AG08395 (cell line): ENCODE measurements around the gene MCOLN2.

ENCODE experiments used
- DNase-seq: peaks from one replicate; pipeline ENCODE4 v3.0.0; 2012; ENCODE audit warnings: mixed read lengths, low spot score

Gene MCOLN2

GRCh38 chr1:84892705-84893618 is 104.0 kb downstream of the MCOLN2 start, which contains the start of gene LPAR3:
Gene LPAR3 (minus strand): TSS chr1:84893206. CDS start chr1:84866120, 27,086 bp downstream.
- DNase-seq, result peak; percentile 12

DNA sequence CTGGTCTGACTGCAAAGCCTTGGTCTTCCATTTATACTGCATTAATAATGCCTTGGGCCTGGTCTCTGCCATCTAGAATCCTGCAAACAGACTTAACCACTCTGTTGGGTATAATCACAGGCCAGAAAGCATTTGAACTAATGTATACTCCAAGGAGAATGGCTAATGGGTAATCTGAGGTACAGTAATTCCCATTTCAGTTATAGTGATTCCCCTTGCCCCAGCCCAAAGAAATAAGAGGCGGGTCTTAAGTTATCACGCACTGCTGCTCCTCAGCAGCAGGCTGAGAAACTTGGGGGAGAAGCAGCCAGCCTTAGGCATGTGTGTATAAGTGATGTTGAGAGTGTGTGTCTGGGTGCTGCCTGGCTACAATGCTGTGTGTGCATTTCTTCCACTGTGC is 106.3 kb downstream of the MCOLN2 start:
- no peak for DNase-seq

DNA sequence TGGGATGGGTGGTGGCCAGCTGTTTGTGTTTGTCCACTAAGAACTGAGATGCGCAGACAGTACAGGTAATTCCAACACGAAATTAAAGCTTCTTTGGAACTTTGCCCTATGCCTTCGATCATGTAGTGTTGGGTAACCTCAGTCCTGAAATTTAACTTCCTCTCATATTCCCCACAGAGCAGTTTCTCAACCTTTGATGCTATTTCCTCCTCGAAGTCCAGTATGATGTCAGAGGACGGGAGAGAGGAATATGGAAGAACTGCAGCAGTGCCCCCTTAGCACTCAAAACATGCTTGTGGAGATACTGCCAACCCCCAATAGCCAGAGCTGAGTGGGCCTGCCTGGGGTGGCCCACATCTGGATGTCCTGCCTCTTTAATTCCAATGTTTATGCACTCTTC is 107.5 kb downstream of the MCOLN2 start:
- DNase-seq, result no peak

DNA sequence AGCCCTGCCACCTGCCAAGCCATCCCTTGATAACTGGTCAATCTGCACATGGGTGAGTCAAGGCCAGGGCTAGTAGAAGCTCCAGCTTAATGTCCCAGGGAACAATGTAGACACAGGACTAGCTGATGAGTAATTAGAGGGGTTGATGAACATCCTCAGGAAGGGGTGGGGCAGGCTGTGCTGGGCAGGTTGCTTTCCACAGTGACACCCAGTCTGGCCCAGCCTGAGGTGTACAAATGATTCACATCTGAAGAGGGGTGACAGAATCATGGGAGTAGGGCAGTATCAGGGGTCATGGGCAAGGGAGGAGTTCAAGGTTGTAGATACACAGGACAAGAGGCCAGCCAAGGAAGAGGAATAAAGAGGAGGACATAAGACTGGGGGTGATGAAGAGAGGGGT is 108.2 kb downstream of the MCOLN2 start:
- DNase-seq, result no peak

DNA sequence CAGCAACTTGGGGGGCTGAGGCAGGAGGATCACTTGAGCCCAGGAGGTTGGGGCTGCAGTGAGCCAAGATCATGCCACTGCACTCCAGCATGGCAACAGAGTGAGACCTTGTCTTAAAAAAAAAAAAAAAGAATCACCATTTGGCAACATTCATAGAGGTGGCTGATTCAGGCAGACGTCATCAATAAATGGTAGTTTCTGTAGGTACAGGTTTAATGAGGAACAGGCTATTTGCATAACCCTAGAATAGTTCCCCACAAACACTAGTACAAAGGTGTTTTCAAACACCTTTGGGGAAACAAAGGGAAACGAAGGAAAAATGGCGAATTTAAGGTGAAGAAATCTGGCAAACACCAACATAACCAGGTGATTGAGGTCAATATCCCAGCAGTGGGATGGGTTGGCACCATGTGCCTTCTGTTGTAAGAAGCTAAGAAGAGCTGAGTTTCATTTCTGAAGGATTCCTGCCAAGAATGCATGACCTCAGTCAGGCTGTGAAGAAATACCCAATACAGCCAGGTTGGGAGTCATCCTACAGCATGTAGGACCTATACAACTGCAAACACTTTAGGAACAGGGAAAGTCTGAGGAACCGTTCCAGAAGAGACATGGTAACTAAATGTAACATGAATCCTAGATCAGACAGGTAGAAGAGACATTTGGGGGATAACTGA is 109.5 kb downstream of the MCOLN2 start:
- peak; percentile 79 for DNase-seq

DNA sequence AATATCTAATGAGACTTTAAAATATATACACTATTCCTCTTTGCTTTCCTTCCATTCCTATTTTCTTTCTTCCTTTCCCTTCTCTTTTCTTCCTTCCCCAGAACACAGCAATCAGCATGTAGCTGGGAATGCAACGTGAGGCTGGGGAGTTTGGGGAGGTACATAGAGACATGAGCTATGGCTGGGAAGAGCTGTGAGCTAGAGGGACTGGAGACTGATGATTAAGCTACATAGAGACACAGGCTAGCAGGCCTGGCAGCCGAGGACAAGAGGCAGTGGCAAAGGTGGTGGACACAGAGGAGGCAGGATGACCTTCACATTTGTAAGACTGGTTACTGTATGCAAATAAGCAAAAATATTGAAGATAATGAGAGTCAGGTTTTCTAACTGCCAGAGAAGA is 111.4 kb downstream of the MCOLN2 start:
- DNase-seq, result no peak

DNA sequence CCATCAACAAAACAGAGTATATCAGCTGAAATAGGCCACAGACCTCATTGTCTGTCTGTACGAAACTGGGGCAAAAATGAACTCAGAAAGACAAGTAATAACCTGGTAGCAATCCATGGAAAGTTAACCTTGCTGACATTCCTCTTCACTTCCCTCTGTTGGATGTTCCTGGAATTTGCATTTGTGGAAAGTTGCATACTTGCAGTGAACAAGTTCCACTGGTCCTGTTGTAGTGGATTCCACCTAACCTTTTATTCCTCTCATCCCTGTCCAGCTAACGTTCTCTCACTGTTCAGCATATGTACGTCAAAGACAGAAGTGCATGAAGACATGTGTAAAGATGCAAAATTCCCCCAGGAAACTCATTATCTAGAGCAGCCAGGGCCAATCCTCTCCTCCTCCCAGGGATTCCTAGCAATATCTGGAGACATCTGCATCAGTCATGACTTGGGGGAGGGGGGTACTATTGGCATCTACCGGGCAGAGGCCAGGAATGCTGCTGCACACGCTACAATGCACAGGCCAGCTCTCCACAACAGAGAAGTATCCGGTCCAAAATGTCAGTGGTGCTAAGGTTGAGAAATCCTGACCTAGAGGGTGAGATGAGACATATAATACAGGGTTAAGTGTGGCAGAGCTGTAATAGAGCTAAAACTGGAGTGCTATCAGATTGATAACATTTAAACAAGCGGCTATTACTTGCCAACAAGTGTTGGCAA is 112.1 kb downstream of the MCOLN2 start:
- peak; percentile 35 for DNase-seq

GRCh38 chr1:84883286-84883685 is 113.6 kb downstream of the MCOLN2 start:
- DNase-seq, result peak; percentile 53

GRCh38 chr1:84877592-84877991 is 119.3 kb downstream of the MCOLN2 start:
- DNase-seq, result no peak

DNA sequence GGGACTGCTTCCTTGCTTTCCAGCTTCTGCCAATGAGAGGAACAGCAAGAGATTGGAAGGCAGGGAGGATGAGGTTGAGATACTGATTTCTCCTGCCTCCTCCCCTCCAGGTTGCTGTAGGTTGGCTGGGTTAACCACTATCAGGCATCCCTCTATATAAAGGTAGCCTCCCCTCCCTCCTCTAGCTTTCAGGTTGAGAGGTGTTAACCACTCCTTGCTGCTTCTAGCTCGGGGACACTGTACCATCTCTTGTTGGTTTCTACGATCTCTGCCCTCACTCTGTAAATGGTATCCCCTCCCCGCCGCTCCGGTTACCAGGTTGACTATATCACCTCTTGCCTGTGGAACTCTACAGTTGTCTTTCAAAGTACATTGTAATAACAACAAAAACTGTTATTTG is 120.6 kb downstream of the MCOLN2 start:
- DNase-seq, result no peak
